ENCODE data around the gene ORAI2.

GRCh38 chr7:102473271-102473991, 40.1 kb downstream of the ORAI2 start:
- no peak for TF ChIP-seq CTCF (IDR thresholded peaks at IDR 0.05 in 8 of 11, conservative IDR thresholded peaks at IDR 0.05 in 3 of 11)
- TF ChIP-seq POLR2A (IDR thresholded peaks at IDR 0.05) = no peak
